ENCODE data around the gene RPS6KA3. TPM values are rescaled to one million over a fixed set of nuclear protein-coding genes. Genes with fewer than 3 reads are reported as not detected.
A peak's percentile ranks its signal among the peaks of the same experiment; 100 is the strongest.

RPS6KA3 gene
- total RNA-seq, 1 experiment from 2014 or later = 9.2 TPM

- no peak overlapping the region for H3K27ac ChIP-seq (ENCODE audit: insufficient read length, low read depth, low read length)
- no peak overlapping the region for H3K4me3 Mint-ChIP-seq
- no peaks in the 10 kb centered on the region for H3K27me3 Mint-ChIP-seq (ENCODE audit: low read depth)
- no peak overlapping the region for H3K18ac ChIP-seq (ENCODE audit: insufficient read length, low read depth, low read length)
- peaks cover 53 to 54% of the 10 kb centered on the region in 2 experiments for H3K9me3 Mint-ChIP-seq
- H3T11ph ChIP-seq (ENCODE audit: low read length) = no peak overlapping the region
- H4K91ac ChIP-seq (ENCODE audit: insufficient read length, low read depth, low read length) = no peak overlapping the region
- H3K23ac ChIP-seq (ENCODE audit: insufficient read length, low read depth, low read length) = no peak overlapping the region
- H3K4ac ChIP-seq (ENCODE audit: low read depth, low read length) = no peak overlapping the region
- H3K79me2 ChIP-seq (ENCODE audit: insufficient read depth, low read length) = no peaks in the 10 kb centered on the region
- H2BK20ac ChIP-seq (ENCODE audit: low read depth, low read length, poor library complexity, severe bottlenecking) = no peak overlapping the region
- no peak overlapping the region for H3K56ac ChIP-seq (ENCODE audit: insufficient read length, low read depth, low read length)
- peaks cover 5 to 28% (median 12%) of the 10 kb centered on the region in 3 experiments; a peak in 6 of 7 replicates for H3K36me3 Mint-ChIP-seq (ENCODE audit: insufficient read depth in 1 of 3, low read depth in 3 of 3)
- DNase-seq = no peak
- no peak overlapping the region for H3K4me2 ChIP-seq (ENCODE audit: insufficient read depth, insufficient read length, low read length)
- H3K27ac Mint-ChIP-seq = no peak overlapping the region
- H4K20me1 ChIP-seq (ENCODE audit: control insufficient read depth, insufficient read depth, insufficient read length) = no peaks in the 10 kb centered on the region
- no peak overlapping the region for H2BK15ac ChIP-seq (ENCODE audit: low read depth, low read length)
- no peak overlapping the region for H2BK5ac ChIP-seq (ENCODE audit: insufficient read length, low read length)
- H3K4me1 Mint-ChIP-seq = peaks cover 7 to 13% of the 10 kb centered on the region in 2 experiments
- H3K23me2 ChIP-seq (ENCODE audit: insufficient read length, low read depth, low read length, poor library complexity, severe bottlenecking) = no peaks in the 10 kb centered on the region
- H2AFZ ChIP-seq (ENCODE audit: low read length) = no peak overlapping the region
- peaks cover 20% of the 10 kb centered on the region for H3K9me3 ChIP-seq (ENCODE audit: control insufficient read depth, low read depth, low read length)
- TF ChIP-seq, protein P1, sequence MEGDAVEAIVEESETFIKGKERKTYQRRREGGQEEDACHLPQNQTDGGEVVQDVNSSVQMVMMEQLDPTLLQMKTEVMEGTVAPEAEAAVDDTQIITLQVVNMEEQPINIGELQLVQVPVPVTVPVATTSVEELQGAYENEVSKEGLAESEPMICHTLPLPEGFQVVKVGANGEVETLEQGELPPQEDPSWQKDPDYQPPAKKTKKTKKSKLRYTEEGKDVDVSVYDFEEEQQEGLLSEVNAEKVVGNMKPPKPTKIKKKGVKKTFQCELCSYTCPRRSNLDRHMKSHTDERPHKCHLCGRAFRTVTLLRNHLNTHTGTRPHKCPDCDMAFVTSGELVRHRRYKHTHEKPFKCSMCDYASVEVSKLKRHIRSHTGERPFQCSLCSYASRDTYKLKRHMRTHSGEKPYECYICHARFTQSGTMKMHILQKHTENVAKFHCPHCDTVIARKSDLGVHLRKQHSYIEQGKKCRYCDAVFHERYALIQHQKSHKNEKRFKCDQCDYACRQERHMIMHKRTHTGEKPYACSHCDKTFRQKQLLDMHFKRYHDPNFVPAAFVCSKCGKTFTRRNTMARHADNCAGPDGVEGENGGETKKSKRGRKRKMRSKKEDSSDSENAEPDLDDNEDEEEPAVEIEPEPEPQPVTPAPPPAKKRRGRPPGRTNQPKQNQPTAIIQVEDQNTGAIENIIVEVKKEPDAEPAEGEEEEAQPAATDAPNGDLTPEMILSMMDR (conservative IDR thresholded peaks at IDR 0.05) = peak; percentile 25; the same call in 1 of the 3 replicates
- H4K5ac ChIP-seq (ENCODE audit: insufficient read length, low read depth, low read length) = no peak overlapping the region
- H2BK120ac ChIP-seq (ENCODE audit: low read depth, low read length, poor library complexity, severe bottlenecking) = no peak overlapping the region
- no peak overlapping the region for H3K14ac ChIP-seq (ENCODE audit: insufficient read depth, low read length)
- no peak overlapping the region for H2BK12ac ChIP-seq (ENCODE audit: insufficient read length, low read depth, low read length)
- no peak overlapping the region for H2AK5ac ChIP-seq (ENCODE audit: insufficient read length, low read length)
- H3K9ac ChIP-seq (ENCODE audit: extremely low read depth, insufficient read length, low read length) = no peak overlapping the region
- no peaks in the 10 kb centered on the region for H3K79me1 ChIP-seq (ENCODE audit: insufficient read depth, low read depth, low read length, poor library complexity, severe bottlenecking)
- no peak overlapping the region for H4K8ac ChIP-seq (replicated peaks; ENCODE audit: insufficient read length, low read depth, low read length)
- H3K4me1 ChIP-seq (ENCODE audit: insufficient read depth, low read length) = no peaks in the 10 kb centered on the region; the same call in 1 of the 2 replicates
- no peaks in the 10 kb centered on the region for H3K27me3 ChIP-seq (ENCODE audit: insufficient read depth, low read length)
- no CpG with 5 or more reads among the region's 2 CpGs for WGBS (ENCODE audit: extremely low coverage, insufficient read length, low lambda C conversion rate)
Measured at GRCh38 chrX:20228245-20228644, 38.5 kb downstream of the RPS6KA3 start.
